ENCODE results near the gene NEU4.

Gene NEU4

GRCh38 chr2:241865957-241866789 is 57.2 kb downstream of the NEU4 start:
- peak in 1 of 14 donors; percentile 27 for DNase-seq

Data from C1 segment of cervical spinal cord (tissue), 14 donors.